ENCODE results near the gene RSL1D1.

- TF ChIP-seq ATF2 (IDR thresholded peaks at IDR 0.05; ENCODE audit: low read length) (no peak), SMC3 (IDR thresholded peaks at IDR 0.05; ENCODE audit: borderline replicate concordance, low read length) (no peak), REST (IDR thresholded peaks at IDR 0.05; ENCODE audit: low read depth, low read length) (no peak), CBX5 (IDR thresholded peaks at IDR 0.05; ENCODE audit: low read depth) (no peak), RAD21 (IDR thresholded peaks at IDR 0.05; ENCODE audit: insufficient read depth, low read depth, low read length) (no peak), HDAC6 (IDR thresholded peaks at IDR 0.05; ENCODE audit: unreplicated experiment) (no peak), ZZZ3 (IDR thresholded peaks at IDR 0.05; ENCODE audit: control insufficient read depth, insufficient read length, low read depth) (no peak), JUND (IDR thresholded peaks at IDR 0.05; ENCODE audit: low read depth, low read length) (no peak), MAX (IDR thresholded peaks at IDR 0.05; ENCODE audit: low read depth, low read length) (no peak), POLR2AphosphoS5 (IDR thresholded peaks at IDR 0.05; ENCODE audit: low read length) (no peak), POLR2A (IDR thresholded peaks at IDR 0.05; ENCODE audit: low read depth, low read length) (no peak)
These were observed 51.6 kb downstream of the RSL1D1 start for GRCh38 chr16:11799509-11800381.

All from GM12878 (cell line).